Endothelial cell of hepatic sinusoid (primary cell): Measurements from ENCODE around the gene RYR2.

Source experiments
- in situ Hi-C: cut with HindIII; loops from 2 replicates; pipeline ENCODE4 v1.10.0; 2017; ENCODE audit warnings: low sequenced_read_pairs

RYR2 gene

GRCh38 chr1:237041795-237042525 lies at the start of gene RYR2:
TSS of gene RYR2 (plus strand) at chr1:237042184. CDS start at chr1:237042522, 338 bp downstream.
- in situ Hi-C loops = no loop called here

GRCh38 chr1:236992449-236992848 lies 49.5 kb upstream of the RYR2 start:
- in situ Hi-C loops = no loop called here

GRCh38 chr1:236994450-236994849 lies 47.5 kb upstream of the RYR2 start:
- in situ Hi-C loops = no loop called here

- in situ Hi-C loops = no loop called here
Measured at GRCh38 chr1:236997361-236997760, 44.6 kb upstream of the RYR2 start.

GRCh38 chr1:236997882-236998281 lies 44.1 kb upstream of the RYR2 start:
- in situ Hi-C loops = no loop called here

- in situ Hi-C loops = no loop called here
Measured at GRCh38 chr1:236998546-236998945, 43.4 kb upstream of the RYR2 start.

- in situ Hi-C loops = no loop called here
Measured at GRCh38 chr1:237000191-237000590, 41.8 kb upstream of the RYR2 start.

- in situ Hi-C loops = no loop called here
Measured at GRCh38 chr1:237003516-237003915, 38.5 kb upstream of the RYR2 start.

- in situ Hi-C loops = no loop called here
Measured at GRCh38 chr1:237004116-237004515, 37.9 kb upstream of the RYR2 start, which contains the start of gene MT1HL1. TSS of gene MT1HL1 (minus strand) at chr1:237004441. CDS start at chr1:237004372, 69 bp downstream.

- in situ Hi-C loops = no loop called here
Measured at GRCh38 chr1:237005674-237006073, 36.3 kb upstream of the RYR2 start.

GRCh38 chr1:237007147-237007881 lies 34.7 kb upstream of the RYR2 start:
- in situ Hi-C loops = no loop called here

- in situ Hi-C loops = no loop called here
Measured at GRCh38 chr1:237009611-237010010, 32.4 kb upstream of the RYR2 start.

GRCh38 chr1:237011432-237011831 lies 30.6 kb upstream of the RYR2 start:
- in situ Hi-C loops = no loop called here

- in situ Hi-C loops = no loop called here
Measured at GRCh38 chr1:237012361-237012760, 29.6 kb upstream of the RYR2 start.

- in situ Hi-C loops = no loop called here
Measured at GRCh38 chr1:237012788-237013383, 29.1 kb upstream of the RYR2 start.

- in situ Hi-C loops = no loop called here
Measured at GRCh38 chr1:237013608-237014007, 28.4 kb upstream of the RYR2 start.

- in situ Hi-C loops = no loop called here
Measured at GRCh38 chr1:237016626-237017025, 25.4 kb upstream of the RYR2 start.

- in situ Hi-C loops = no loop called here
Measured at GRCh38 chr1:237018896-237019295, 23.1 kb upstream of the RYR2 start.

- in situ Hi-C loops = no loop called here
Measured at GRCh38 chr1:237025358-237026074, 16.5 kb upstream of the RYR2 start.

GRCh38 chr1:237029240-237029639 lies 12.7 kb upstream of the RYR2 start:
- in situ Hi-C loops = no loop called here

GRCh38 chr1:237029850-237030535 lies 12.0 kb upstream of the RYR2 start:
- in situ Hi-C loops = no loop called here
